Posterior cingulate gyrus (tissue), 11 donors: ENCODE measurements around the gene C3orf49.

Source experiments
- DNase-seq, 10 donors: peaks; one replicate each; pipeline versions ENCODE4 v3.0.0 to v3.0.0-alpha.2; 2020 to 2021; ENCODE audit warnings: mixed read lengths in 3 of 10
- intact Hi-C: fragments of 100-400 bp; cut with DNase I; formaldehyde crosslinking; loops from one replicate; pipeline ENCODE4 v1.15.1; 2023

C3orf49 gene

DNA sequence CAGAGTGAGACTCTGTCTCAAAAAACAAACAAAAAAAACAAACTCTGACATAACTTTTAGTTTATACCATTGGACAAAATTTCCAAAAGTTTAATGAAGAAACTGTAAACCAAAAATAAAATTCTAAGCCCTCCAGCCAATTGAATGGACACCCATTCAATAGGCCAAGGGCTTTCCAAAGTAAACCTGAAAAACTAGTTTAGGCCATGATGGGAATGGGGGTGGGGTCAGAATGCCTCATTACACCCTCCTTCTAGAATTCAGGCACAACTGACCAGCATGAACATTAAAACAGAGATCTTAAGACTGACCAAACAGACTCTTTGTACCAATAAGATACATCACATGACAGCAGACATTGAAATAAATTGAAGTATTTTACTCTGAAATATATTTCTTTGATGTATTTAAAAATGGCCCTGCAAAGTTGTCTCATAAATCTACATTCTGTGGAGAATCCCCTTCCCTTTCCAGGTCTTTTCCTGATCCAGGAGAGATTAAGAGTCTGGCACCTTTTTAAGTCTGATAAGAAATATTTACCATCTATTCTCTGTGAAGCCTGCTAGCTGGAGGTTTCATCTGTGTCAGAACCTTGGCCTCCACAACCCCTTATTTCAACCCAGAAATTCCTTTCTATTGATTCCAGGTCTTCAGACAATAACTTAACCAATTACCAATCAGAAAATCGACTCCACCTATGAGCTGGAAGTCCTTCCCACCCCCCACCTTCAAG is 28.8 kb downstream of the C3orf49 start:
- intact Hi-C loops = no loop called here
- no peak for DNase-seq

DNA sequence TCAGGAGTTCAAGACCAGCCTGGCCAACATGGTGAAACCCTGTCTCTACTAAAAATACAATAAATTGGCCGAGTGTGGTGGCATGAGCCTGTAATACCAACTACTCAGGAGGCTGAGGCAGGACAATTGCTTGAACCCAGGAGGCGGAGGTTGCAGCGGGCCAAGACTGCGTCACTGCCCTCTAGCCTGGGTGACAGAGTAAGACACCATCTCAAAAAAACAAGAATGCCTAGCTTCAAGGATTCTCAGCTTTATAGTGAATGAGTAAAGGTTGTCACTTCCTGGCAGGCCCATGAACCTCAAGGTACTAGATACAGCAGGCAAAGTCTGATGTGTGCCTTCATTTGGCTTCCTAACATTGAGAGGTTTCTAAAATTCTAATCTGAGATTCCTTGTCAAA is 30.1 kb downstream of the C3orf49 start:
- intact Hi-C loops = no loop called here
- DNase-seq = no peak

DNA sequence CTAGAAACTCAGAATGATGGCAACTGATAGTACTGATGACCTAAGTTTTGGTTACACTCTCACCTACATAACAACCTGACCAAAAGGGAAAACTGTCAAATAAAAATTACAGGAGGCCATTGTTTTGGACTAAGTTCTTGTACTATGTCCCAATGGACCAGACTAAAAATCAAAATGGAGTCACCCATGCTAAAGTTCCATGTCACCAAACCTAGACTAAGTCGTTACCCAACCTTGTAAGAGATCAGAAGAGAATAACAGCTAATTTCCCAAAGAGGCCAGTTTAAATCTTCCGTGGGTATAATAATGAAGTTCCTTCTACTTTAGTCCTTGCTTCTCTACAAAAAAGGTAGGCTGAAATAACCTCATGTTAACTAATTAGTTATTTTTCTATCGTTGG is 32.2 kb downstream of the C3orf49 start:
- intact Hi-C loops = no loop called here
- DNase-seq = no peak

DNA sequence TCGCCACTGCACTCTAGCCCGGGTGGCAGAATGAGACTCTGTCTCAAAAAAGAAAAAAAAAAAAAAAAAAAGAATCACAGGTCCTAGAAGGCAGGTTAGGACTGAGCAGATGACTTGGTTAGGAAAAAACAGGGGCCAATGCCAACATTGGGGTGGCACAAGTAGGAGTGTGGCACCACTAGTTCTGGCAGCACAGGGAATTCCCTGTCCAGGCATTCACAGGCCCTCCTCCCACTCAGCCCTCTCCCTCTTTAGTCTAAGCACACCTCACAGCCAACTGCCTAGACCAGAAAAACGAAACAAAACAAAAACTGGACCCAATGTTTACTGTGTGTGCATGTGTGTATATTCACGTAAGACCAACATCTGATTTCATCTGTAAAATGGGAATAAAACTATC is 34.0 kb downstream of the C3orf49 start:
- intact Hi-C loops = no loop called here
- peak in 1 of 10 donors; percentile 49 for DNase-seq

DNA sequence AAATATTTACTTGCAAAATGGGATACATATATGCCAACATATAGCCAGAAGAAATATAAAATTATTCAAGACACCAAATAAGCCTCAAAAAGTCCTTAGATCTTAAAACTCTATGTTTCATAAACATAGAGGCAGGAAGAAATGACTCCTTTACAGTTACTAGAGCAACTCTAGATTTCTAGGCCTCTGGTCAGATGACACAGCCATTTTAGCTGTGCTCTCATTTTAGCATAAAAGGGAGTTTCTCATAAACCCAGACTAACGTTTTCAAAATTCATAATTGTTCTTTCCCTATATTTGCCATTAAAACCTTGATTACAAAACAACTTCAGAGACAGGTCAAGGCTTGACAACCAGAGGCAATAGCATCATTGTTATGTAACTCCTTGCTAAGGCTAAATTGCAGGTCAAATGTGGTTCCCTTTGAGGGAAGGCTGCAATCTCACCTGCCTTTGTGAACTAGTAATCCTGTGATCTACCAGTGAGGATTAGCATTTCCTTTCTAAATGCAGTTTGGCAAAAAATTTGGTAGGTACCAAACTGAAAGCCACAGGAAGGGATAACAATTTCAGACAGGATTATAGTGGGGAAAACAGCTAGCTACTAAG is 36.3 kb downstream of the C3orf49 start:
- intact Hi-C loops = no loop called here
- DNase-seq = no peak

DNA sequence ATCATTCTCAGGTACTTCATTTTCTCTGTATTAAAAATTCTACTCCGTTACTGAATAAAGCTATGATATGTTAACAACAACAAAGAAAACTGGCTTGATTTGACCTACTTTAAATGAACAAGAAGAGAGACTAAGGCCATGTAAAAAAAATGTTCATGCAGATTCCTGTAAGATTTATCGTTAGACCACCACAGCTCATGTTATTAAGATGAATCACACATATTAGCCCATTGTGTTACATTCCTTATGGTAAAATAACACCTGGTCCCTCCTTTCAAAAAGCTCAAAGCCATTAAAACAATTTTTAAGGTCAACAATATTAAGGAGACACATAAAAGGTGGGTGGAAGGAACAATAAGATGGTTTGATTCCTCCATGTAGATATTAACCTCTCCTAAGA is 38.2 kb downstream of the C3orf49 start:
- no peak for DNase-seq
- intact Hi-C loops = no loop called here

DNA sequence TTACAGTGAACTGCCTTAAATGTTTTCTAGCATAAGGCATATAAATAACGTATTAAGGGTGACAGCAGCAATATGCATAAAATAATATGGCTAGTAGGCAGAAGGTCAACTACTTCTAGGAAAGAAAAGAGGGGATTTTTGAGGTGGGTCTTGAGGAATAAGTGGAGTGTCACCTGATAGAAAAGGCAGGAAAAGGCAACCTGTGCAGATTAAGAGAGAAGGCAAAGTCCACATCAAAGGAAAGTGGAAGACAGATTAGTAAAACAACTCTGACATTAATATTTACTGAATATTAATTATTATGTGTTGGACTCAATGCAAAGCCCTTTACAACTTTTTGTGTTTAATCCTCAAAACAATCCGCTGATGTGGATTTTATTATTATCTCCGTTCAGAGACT is 41.7 kb downstream of the C3orf49 start:
- intact Hi-C loops = loop anchor here (2.0 kb wide), 1 partner anchor 50 kb away; no protein-coding TSS in a partner anchor
- no peak for DNase-seq

DNA sequence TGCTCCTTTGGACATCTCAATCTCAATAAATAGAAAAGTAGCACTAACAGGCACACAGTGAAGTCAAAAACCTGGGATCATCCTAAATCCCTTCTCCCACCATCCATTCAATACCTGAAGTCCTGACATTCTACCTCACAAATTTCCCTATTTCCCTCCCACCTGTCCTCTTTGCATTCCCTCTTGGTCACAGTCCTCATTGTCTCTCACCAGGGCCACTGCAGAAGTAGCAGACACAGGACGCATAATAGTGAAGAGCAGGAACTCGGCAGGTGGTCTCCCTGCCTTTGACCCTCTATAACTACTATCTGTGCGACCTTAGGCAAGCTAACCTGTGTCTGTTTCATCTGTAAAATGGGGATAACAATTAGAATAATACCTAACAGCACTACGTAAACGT is 42.2 kb downstream of the C3orf49 start:
- DNase-seq = no peak
- intact Hi-C loops = loop anchor here (2.0 kb wide), 1 partner anchor 49 kb away; no protein-coding TSS in a partner anchor

DNA sequence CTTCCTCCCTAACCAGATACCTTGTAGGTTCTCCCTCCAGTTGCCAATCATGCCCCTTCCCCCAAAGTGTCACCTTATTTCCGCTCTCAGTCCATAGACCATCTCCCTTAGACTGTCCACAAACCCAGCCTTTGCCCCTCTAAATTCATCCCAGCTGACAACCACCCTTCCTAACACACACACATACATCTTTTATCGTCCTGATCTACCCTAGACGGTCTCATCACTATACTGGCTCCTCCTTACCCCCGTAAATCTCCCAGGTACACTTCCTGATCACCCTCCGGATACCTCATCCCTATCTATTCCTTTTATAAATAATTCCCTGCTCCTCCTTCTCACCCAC is 43.7 kb downstream of the C3orf49 start:
- no peak for DNase-seq
- intact Hi-C loops = no loop called here

DNA sequence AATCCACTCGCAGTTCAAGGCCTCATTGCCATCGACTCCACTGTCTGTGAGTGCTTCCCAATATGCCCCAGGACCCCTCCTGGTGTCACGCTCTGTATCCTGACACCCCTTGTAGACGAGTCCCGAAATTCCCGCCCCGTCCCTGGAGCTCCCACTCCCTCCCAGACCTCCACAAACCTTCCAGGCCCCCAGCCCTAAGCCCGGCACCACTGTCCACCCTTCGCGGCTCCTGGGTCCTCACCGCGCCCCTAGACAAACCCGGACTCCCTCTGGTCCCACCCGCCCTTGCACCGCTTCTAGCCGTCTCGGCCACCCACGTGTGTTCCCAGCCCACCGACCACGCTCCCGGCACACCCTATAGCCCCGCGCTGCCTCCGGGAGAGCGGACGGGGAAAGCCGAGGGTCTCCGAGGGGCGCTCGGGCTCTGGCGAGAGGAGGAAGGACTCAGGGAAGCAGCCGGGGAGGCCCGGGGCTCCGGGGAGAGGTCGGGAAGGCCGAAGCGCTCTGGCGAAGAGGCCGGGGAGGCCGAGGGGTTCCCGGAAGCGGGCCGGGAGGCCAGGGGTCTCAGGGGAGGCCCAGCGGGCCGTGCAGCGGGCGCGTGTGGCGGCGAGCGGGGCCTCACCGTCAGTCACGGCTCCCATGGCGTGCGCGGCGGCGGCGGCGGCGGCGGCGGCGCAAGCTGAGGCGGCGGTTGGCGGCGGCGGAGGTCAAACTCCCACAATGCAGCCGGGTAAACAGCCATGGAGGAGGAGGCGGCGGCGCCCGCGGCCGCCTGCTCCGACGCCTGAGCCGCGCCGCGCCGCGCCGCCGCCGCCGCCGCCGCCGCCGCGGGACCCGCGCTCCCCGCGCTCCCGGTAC is 44.3 kb downstream of the C3orf49 start, which contains the start of the genes ATXN7 and THOC7:
Gene ATXN7 (plus strand): TSS at position 718 of the 858 bp plus-strand sequence. CDS start 48,732 bp downstream, outside the sequence.
Gene THOC7 (minus strand): TSS at position 656 of the 858 bp plus-strand sequence. CDS start 15 bp downstream, at position 641.
- intact Hi-C loops = loop anchor here (1.0 kb wide), 1 partner anchor 49 kb away; the partner anchor contains the start of gene SCAANT1
- peak; percentile 49 to 94 (median 62) for DNase-seq

DNA sequence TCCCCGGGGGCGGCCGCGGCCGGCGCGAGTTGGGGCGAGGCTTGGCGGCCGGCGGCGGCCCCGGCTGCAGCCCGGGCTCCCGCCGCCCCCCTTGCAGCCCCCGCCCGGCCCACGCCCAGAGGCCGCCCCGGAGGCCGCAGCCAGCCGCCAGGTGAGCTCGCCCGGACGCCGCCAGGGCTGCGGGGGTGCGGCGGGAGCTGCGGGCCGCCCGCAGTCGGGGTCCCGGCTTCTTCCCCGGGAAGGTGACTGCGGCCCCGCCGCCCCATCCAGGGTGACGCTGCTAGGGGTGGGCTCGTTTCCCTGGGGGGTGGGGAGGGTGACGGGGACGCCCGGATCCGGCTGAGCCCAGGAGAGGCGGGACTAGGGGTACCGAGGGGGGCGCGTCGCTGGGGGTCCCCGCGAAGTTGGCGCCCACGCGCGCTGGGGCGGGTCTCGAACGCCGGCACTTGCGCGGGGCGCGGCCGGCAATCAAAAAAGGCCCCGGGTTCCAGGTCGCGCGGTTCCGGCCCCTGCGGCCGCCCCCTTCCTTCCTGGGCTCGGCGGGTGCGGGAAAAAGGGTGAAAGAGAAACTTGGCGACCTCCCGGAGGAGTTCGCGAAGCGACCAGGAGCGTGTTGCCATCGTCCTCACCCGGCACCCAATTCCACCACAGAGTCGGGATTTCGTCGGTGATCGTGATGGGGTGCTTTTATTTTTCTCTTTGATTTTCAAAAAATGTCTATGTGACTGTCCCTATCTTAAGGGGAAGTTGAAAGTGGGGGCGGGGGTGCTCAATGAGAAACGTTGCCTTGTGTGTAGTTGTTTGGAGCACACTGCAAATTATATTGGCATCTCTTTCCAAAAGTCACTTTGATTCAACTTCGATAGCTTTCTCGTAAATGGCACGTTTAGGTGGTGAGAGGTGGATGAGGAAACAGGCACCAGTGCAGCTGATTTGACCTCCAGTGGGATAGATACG is 45.2 kb downstream of the C3orf49 start:
- intact Hi-C loops = loop anchor here (1.0 kb wide), 1 partner anchor 48 kb away; the partner anchor contains the start of gene SCAANT1

DNA sequence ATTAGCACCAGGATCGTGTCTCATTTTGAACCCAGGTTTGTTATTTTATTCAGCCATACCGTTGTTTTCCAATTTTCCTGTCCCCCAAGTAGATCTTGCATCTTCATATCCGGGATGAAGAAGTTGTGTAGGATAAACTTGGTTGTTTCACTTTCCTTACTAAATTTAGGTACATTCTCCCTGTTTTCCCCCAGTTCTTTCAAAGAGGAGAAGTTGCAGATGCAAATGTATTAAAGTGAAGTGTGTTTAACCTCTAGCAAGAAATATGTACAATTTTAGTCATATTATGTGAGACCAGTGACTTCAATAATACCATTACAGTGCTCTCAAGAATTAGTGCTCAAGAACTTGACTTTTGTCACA is 45.8 kb downstream of the C3orf49 start:
- intact Hi-C loops = loop anchor here (1.0 kb wide), 1 partner anchor 47 kb away; the partner anchor contains the start of gene SCAANT1
- no peak for DNase-seq

More for the DNA sequence above, 45.2 kb downstream of the C3orf49 start:
- peak in 6 of 10 donors; percentile 11 to 73 (median 27) for DNase-seq

DNA sequence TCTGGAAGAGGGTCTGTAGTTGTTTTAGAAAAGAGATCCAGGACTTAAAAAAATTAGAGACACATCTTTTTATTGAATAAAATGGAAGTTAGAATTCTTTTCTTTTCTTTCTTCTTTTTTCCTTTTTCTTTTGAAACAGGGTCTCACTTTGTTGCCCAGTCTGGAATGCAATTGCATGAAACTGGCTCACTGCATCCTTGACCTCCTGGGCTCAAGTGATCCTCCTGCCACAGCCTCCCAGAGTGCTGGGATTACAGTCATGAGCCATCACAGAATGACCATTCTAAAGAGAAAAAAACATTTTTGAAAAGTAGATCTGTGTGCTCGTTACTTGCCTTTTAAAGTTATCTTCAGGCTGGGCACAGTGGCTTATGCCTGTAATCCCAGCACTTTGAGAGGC is 48.1 kb downstream of the C3orf49 start:
- DNase-seq = no peak
- intact Hi-C loops = no loop called here

DNA sequence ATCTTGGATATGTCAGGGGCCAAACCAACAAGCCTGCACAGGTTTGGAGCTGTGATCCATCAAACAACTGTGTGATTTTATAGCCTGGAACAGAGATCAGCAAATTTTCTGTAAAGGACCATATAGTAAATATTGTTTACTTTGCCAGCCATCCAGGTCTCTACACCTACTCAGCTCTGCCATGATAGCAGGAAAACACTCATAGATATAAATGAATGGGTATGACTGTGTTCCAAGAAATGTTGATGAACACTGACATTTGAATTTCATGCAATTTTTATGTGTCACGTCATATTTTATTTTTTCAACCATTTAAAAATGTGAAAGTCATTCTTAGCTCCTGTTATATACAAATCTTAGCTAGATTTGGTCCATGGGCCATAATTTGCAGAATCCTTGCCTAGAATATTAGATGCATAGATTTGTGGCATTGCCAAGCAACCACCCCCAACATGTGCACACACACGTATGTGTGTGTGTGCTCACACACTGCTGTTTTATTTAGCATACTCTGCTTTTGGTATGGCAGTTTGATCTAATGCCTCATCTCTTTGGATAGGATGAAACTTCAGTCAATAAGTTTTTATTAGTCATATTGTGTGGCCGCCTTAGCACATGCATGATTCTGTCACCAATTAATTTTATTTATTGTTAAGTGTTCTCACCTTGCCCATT is 51.0 kb downstream of the C3orf49 start:
- DNase-seq = no peak
- intact Hi-C loops = no loop called here

DNA sequence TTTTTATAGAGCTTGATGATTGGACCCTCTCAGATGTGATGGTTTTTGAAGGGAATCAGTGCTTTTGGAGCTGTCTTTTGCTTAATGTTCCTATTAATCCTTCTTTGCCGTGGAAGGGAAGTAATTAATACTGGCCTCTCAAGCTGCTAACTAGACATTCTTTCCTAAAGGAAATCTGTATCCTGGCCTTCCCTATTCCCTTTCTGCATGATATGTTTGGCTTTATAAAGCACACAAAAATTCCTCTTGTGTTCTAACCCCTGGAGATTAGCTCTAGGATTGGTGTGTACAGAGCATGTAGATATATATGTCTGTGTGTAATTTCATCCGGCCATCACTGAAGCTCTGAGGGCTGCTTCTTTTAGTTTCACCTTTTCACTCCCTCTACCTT is 51.5 kb downstream of the C3orf49 start:
- no peak for DNase-seq
- intact Hi-C loops = no loop called here

DNA sequence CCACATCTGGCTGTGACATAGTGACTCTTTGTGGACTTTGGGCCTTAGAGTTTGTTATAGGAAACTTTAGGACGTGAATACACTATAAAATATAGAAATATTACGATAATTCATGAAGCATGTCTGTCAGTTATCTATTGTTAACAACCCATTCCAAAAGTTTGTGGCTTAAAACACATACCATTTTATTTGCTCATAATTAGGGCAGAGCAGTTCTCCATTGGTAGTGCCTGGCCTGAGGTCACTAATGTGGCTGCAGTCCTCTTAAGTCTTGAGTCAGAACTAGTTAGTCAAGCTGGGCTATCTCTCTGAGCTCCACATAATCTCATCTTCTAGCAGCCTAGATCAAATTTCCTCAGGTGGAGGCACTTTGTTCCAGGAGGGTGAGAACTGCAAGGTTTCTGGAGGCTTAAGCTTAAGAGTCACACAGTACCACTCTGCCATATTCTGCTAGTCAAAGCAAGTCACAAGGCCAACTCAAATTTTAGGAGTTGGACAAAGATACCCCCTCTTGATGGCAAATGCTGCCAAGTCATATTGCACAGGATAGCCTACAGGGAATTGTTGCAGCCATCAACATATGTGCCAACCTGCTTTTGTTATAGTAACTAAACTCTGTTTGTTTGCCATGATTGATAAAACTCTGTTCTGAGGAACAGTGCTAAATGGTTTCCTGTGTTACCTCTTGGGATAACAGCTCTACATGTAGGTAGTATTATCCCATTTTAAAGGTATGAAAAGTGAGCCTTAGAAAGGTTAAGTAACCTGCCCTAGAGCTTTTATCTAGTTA is 53.2 kb downstream of the C3orf49 start:
- no peak for DNase-seq
- intact Hi-C loops = no loop called here

DNA sequence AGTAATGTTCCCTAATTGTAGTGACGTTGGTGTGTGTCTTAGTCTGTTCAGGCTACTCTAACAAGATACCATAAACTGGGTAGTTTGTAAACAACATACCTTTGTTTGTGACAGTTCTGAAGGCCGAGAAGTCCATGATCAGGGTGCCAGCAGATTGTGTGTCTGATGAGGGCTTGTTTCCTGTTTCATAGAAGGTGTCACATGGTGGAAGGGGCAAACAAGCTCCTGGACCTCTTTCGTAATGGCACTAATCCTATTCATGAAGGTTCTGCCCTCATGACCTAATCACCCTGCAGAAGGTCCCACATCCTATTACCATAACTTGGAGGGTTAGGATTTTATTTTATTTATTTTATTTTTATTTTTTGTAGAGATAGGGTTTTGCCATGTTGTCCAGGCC is 55.7 kb downstream of the C3orf49 start:
- intact Hi-C loops = no loop called here
- no peak for DNase-seq

DNA sequence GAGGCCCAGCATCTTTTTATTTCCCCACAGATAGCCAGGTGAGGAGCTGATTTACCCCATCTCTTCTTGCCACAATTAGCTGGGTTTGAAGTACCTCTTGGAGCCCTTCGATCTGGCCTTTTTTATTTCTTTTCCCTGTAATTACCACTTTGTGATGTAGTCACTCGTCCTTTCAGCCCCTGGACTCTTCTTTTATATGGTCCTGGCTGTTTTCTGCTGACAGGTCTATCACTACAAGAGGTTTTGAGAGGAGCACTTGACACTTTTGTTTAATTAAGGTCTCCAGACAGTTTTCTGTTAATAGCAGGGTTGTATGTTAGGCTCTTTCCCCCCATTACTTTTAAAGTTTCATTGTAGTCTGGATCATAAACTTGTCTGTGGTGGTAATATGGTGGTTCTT is 56.4 kb downstream of the C3orf49 start:
- DNase-seq = no peak
- intact Hi-C loops = no loop called here

DNA sequence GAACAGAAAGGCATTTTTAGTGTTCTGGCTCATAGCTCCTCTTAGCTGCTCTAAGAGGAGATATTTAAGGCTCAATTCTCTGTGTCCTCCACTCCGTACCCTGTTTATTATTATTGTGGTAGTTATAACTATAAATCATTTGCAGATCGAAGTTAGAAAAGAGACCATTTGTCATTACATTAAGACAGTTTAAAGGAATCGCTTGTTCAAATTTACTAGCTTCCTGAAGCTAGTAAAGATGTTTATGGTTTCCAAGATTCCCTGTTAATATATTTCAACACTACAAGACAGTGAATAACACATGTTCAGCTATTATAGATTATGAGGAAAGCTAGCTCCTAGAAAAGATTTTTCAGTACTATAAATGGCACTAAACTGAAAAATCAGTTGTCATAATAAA is 57.2 kb downstream of the C3orf49 start:
- intact Hi-C loops = no loop called here
- DNase-seq = no peak
